NCI-H2171 (cell line): ENCODE measurements around the gene ZNF800.

ENCODE experiments used
- DNase-seq: peaks from one replicate; lab custom pipeline; 2025; lab: John Stamatoyannopoulos, UW

The ZNF800 gene

GRCh38 chr7:127348247-127348631 lies 44.3 kb downstream of the ZNF800 start:
- no peak for DNase-seq

- peak; percentile 72 for DNase-seq
Observed at GRCh38 chr7:127347567-127348246, 44.8 kb downstream of the ZNF800 start.

- no peak for DNase-seq
Observed at GRCh38 chr7:127346575-127347256, 45.8 kb downstream of the ZNF800 start.

- no peak for DNase-seq
Observed at GRCh38 chr7:127342596-127342995, 49.9 kb downstream of the ZNF800 start.

GRCh38 chr7:127338122-127338521 lies 54.4 kb downstream of the ZNF800 start:
- DNase-seq = no peak

GRCh38 chr7:127337581-127337980 lies 54.9 kb downstream of the ZNF800 start:
- no peak for DNase-seq

- DNase-seq = no peak
Observed at GRCh38 chr7:127336458-127336857, 56.0 kb downstream of the ZNF800 start.

GRCh38 chr7:127332880-127333279 lies 59.6 kb downstream of the ZNF800 start:
- no peak for DNase-seq

GRCh38 chr7:127330070-127330469 lies 62.4 kb downstream of the ZNF800 start:
- no peak for DNase-seq

- DNase-seq = no peak
Observed at GRCh38 chr7:127322832-127323493, 69.5 kb downstream of the ZNF800 start.

- DNase-seq = no peak
Observed at GRCh38 chr7:127322351-127322750, 70.2 kb downstream of the ZNF800 start.

- no peak for DNase-seq
Observed at GRCh38 chr7:127320974-127321373, 71.5 kb downstream of the ZNF800 start.
